Adrenal gland (tissue), 12 donors: Measurements from ENCODE around the gene PTPRN2. TPM values are rescaled to one million over a fixed set of nuclear protein-coding genes. Genes with fewer than 3 reads are reported as not detected.
A peak's percentile ranks its signal among the peaks of the same experiment; 100 is the strongest.
"Not testable (repeated sequence)": the region's sequence is repeated elsewhere in the genome, so short reads cannot be mapped to it uniquely, and the experiment has no call there.

Experiments used
- DNase-seq, 7 donors: peaks; one replicate each; pipeline ENCODE4 v3.0.0-alpha.2; 2019 to 2020
- H3K27ac ChIP-seq, 5 donors: fragments of 200-600 bp; sonication (generic) in 4 of 5; 1 replicate in 3 of 5; 2 replicates in 2 of 5; pipeline versions ENCODE4 v1.5.1 to v1.8.0; 2016 to 2020; ENCODE audit warnings: mild to moderate bottlenecking in 1 of 5
- H3K27me3 ChIP-seq: fragments of 200-600 bp; 2 replicates; pipeline ENCODE4 v1.8.0; 2021
- H3K36me3 ChIP-seq, 2 donors: fragments of 200-600 bp; replicated peaks in 1 of 2; 1 replicate in 1 of 2; 2 replicates in 1 of 2; pipeline versions ENCODE4 v1.5.1 to v1.8.0; 2018 to 2022
- H3K4me1 ChIP-seq, 2 donors: fragments of 200-600 bp; replicated peaks in 1 of 2; 1 replicate in 1 of 2; 2 replicates in 1 of 2; pipeline versions ENCODE4 v1.5.1 to v1.8.0; 2018 to 2021
- H3K4me3 ChIP-seq, 4 donors: fragments of 200-600 bp; sonication (generic) in 3 of 4; one replicate each; pipeline ENCODE4 v1.5.1; 2016 to 2018
- H3K9me3 ChIP-seq, 3 donors: fragments of 200-600 bp; sonication (generic) in 1 of 3; replicated peaks in 1 of 3; 1 replicate in 2 of 3; 2 replicates in 1 of 3; pipeline versions ENCODE4 v1.5.1 to v1.8.0; 2016 to 2021
- CTCF ChIP-seq, 6 experiments: fragments of 450-650 bp in 4 of 6; fragments of 200-600 bp in 2 of 6; sonication (generic) in 1 of 6; IDR thresholded peaks; 1 replicate in 5 of 6; 2 replicates in 1 of 6; pipeline versions ENCODE4 v1.5.1 to v1.8.0; 2016 to 2021; ENCODE audit warnings: antibody characterized with exemption in 6 of 6, mild to moderate bottlenecking in 2 of 6, moderate library complexity in 1 of 6
- POLR2A ChIP-seq, 2 donors: fragments of 450-650 bp; IDR thresholded peaks; one replicate each; pipeline ENCODE4 v1.6.1; 2017; ENCODE audit warnings: antibody characterized with exemption in 2 of 2, mild to moderate bottlenecking in 2 of 2, moderate library complexity in 1 of 2
- WGBS, 4 donors: extraction: QIAGEN DNeasy Blood & Tissue Kit in 2 of 4; methylation state at CpG; one replicate each; pipeline versions ENCODE4 v1.1.5 to v1.1.7; 2013 to 2017; 5-methylcytosine and 5-hydroxymethylcytosine counted together
- intact Hi-C, 2 donors: fragments of 100-400 bp; cut with DNase I; formaldehyde crosslinking; loops; one replicate each; pipeline versions ENCODE4 v1.14.1 to v1.15.0; 2022 to 2023
- polyA plus RNA-seq, 3 donors: library from polyadenylated mRNA; stranded (reverse); fragments of 200-250 nt in 2 of 3; fragments of 350-450 nt in 1 of 3; fragmentation: Illumina TruSeq in 1 of 3; extraction: RNeasy Lipid Tissue Mini Kit (QIAGEN cat#74804) in 1 of 3; gene quantifications; one replicate each; pipeline ENCODE4 v1.2.3, GENCODE V29; 2013 to 2014
- total RNA-seq, 9 donors: library from RNA; depleted of rRNA in 4 of 9; stranded (reverse); fragments of >200 nt in 4 of 9; fragments of 120-200 nt in 1 of 9; fragmentation: NEBNext Ultra II Directional in 1 of 9; extraction: Animal tissue kit (Norgen Biotek cat#: 25700) in 1 of 9; gene quantifications; one replicate each; pipeline versions ENCODE4 v1.1.0 to v1.2.4, GENCODE V29; 2013 to 2023
- donor health status: healthy with polysubstance abuse.
- donor health status: Bipolar disorder and iron deficiency.
- donor health status: DM: yes; HTN: yes; CAD: no.
- donor health status: DM: no; HTN: no; CAD: no.
- donor health status: DM: no; HTN: no; CAD: no.
- donor health status: DM: yes; HTN: yes; CAD: no.

The PTPRN2 gene
- total and polyA plus RNA-seq, 12 donors, result 2.2 to 16.2 (median 3.4) TPM

GRCh38 chr7:158295966-158296797 lies 291.4 kb downstream of the PTPRN2 start:
- DNase-seq, result peak in 1 of 7 donors; percentile 42
- WGBS, 4 donors, result 82 to 88% (median 86%) methylated on average over 13 to 16 of the region's 16 CpGs
- Histone ChIP-seq H3K9me3 (no peaks in the 10 kb centered on the region), H3K27me3 (no peaks in the 10 kb centered on the region), H3K36me3 (no peaks in the 10 kb centered on the region), H3K27ac (no peak overlapping the region), H3K4me1 (no peaks in the 10 kb centered on the region), H3K4me3 (no peak overlapping the region)
- intact Hi-C loops, result no loop called here
- no peak for TF ChIP-seq POLR2A (IDR thresholded peaks at IDR 0.05)
- no peak for TF ChIP-seq CTCF (IDR thresholded peaks at IDR 0.05)

GRCh38 chr7:158294468-158295215 lies 293.0 kb downstream of the PTPRN2 start:
- H3K9me3 ChIP-seq, H3K36me3 ChIP-seq, H3K27ac ChIP-seq, H3K4me3 ChIP-seq, H3K4me1 ChIP-seq, intact Hi-C loops, H3K27me3 ChIP-seq: not testable (repeated sequence)
- 81 to 93% (median 90%) methylated on average over 22 to 29 of the region's 29 CpGs for WGBS, 4 donors
- peak in 1 of 7 donors; percentile 28 for DNase-seq

GRCh38 chr7:158292948-158293347 lies 294.7 kb downstream of the PTPRN2 start:
- 78 to 86% (median 83%) methylated on average over 5 of the region's 5 CpGs for WGBS, 4 donors
- DNase-seq, result no peak
- Histone ChIP-seq H3K36me3 (no peaks in the 10 kb centered on the region), H3K4me3 (no peak overlapping the region), H3K4me1 (no peaks in the 10 kb centered on the region), H3K27me3 (no peaks in the 10 kb centered on the region), H3K27ac (no peak overlapping the region), H3K9me3 (peaks cover 0 to 4% (median 0%) of the 10 kb centered on the region in 3 donors)
- no peak for TF ChIP-seq CTCF (IDR thresholded peaks at IDR 0.05)
- TF ChIP-seq POLR2A (IDR thresholded peaks at IDR 0.05), result no peak
- intact Hi-C loops, result no loop called here

GRCh38 chr7:158291998-158292397 lies 295.6 kb downstream of the PTPRN2 start:
- peaks cover 0 to 4% (median 0%) of the 10 kb centered on the region in 3 donors for H3K9me3 ChIP-seq
- no peaks in the 10 kb centered on the region for H3K4me1 ChIP-seq
- no peak overlapping the region for H3K4me3 ChIP-seq
- intact Hi-C loops, result no loop called here
- TF ChIP-seq CTCF (IDR thresholded peaks at IDR 0.05) (no peak), POLR2A (IDR thresholded peaks at IDR 0.05) (no peak)
- DNase-seq, result no peak
- H3K27me3 ChIP-seq, result no peaks in the 10 kb centered on the region
- H3K27ac ChIP-seq, result no peak overlapping the region
- no peaks in the 10 kb centered on the region for H3K36me3 ChIP-seq
- WGBS, 4 donors, result 59 to 67% (median 64%) methylated on average over 4 of the region's 4 CpGs
